K562 (cell line): Measurements from ENCODE around the gene NBEA. TPM values are rescaled to one million over a fixed set of nuclear protein-coding genes. Genes with fewer than 3 reads are reported as not detected.

Source experiments
- ATAC-seq: fragments of 200-7000 bp; cut with Tn5 transposase; 3 replicates; pipeline ENCODE4 v1.9.1; 2020; ENCODE audit warnings: moderate library complexity
- BruUV-seq: library from RNA; stranded (reverse); fragments of 400-500 nt; replicated peaks from 2 replicates; lab custom pipeline; 2021; lab: Mats Ljungman, UMichigan
- CTCF ChIA-PET: fragments of 300-600 bp; formaldehyde crosslinking; extraction: SDS; loops from one replicate; lab custom pipeline; 2021; ENCODE audit warnings: low intra/inter-chr PET ratio; lab: Yijun Ruan, JAX
- POLR2A ChIA-PET: fragments of 300-600, 350-650 bp; sonication (Branson Sonifier 250); formaldehyde crosslinking; extraction: SDS; loops from one replicate; lab custom pipeline; 2021; ENCODE audit warnings: antibody characterized with exemption, inconsistent platforms; lab: Yijun Ruan, JAX
- DNase-seq, 4 experiments: peaks; one replicate each; pipeline versions ENCODE4 v3.0.0 to v3.0.0-alpha.2; 2011 to 2018; ENCODE audit warnings: low spot score in 3 of 4, mixed read lengths in 3 of 4; ENCODE audit errors: extremely low read depth in 1 of 4
- FAIRE-seq: peaks from 2 replicates; lab custom pipeline; 2011; peaks lifted over from hg19 to GRCh38; lab: Jason Lieb, UNC
- H2AFZ ChIP-seq: 2 replicates; pipeline ENCODE4 v1.6.0; 2011; ENCODE audit warnings: low read depth, low read length, control low read depth, inconsistent platforms
- H3K27ac ChIP-seq: fragments of 200-600 bp; 3 replicates; pipeline ENCODE4 v1.8.0; 2011; ENCODE audit warnings: low read depth, mild to moderate bottlenecking, control low read depth, inconsistent platforms, low read length, moderate library complexity, mixed read lengths; ENCODE audit errors: extremely low read depth
- H3K27me3 ChIP-seq, 2 experiments: fragments of 300-600 bp in 1 of 2; 2 replicates in 1 of 2; 3 replicates in 1 of 2; pipeline versions ENCODE4 v1.6.0 to v1.8.0; 2011; ENCODE audit warnings: inconsistent platforms in 2 of 2, low read length in 2 of 2, mild to moderate bottlenecking in 1 of 2, mixed read lengths in 1 of 2, moderate library complexity in 1 of 2; ENCODE audit not compliant: control insufficient read depth in 2 of 2, insufficient read depth in 2 of 2
- H3K36me3 ChIP-seq: fragments of 300-600 bp; 3 replicates; pipeline ENCODE4 v1.8.0; 2011; ENCODE audit warnings: mild to moderate bottlenecking, low read length, inconsistent platforms; ENCODE audit not compliant: control insufficient read depth, insufficient read depth
- H3K4me1 ChIP-seq, 2 experiments: fragments of 200-600 bp in 1 of 2; replicated peaks in 1 of 2; 2 replicates in 1 of 2; 3 replicates in 1 of 2; pipeline versions ENCODE4 v1.5.1 to v1.8.0; 2011; ENCODE audit warnings: inconsistent platforms in 2 of 2, low read length in 2 of 2, mild to moderate bottlenecking in 1 of 2, mixed read lengths in 1 of 2, moderate library complexity in 1 of 2; ENCODE audit not compliant: control insufficient read depth in 2 of 2, insufficient read depth in 2 of 2
- H3K4me2 ChIP-seq: 2 replicates; pipeline ENCODE4 v1.6.1; 2011; ENCODE audit warnings: low read length, control low read depth, inconsistent platforms, mixed read lengths; ENCODE audit not compliant: insufficient read depth
- H3K4me3 ChIP-seq: fragments of 200-600 bp; sonication (generic), shearing (Covaris generic); 2 replicates; pipeline ENCODE4 v1.5.1; 2016; ENCODE audit warnings: control low read depth, inconsistent platforms
- H3K79me2 ChIP-seq: fragments of 200-600 bp; 3 replicates; pipeline ENCODE4 v1.8.0; 2011; ENCODE audit warnings: low read length, inconsistent platforms; ENCODE audit not compliant: control insufficient read depth, insufficient read depth
- H3K9ac ChIP-seq, 2 experiments: 2 replicates each; pipeline versions ENCODE4 v1.6.0 to v1.6.1; 2011; ENCODE audit warnings: low read depth in 2 of 2, low read length in 2 of 2, control low read depth in 1 of 2, inconsistent platforms in 1 of 2, mild to moderate bottlenecking in 1 of 2, mixed read lengths in 1 of 2; ENCODE audit not compliant: insufficient read depth in 1 of 2
- H3K9me1 ChIP-seq: one replicate; pipeline ENCODE4 v1.6.0; 2011; ENCODE audit warnings: inconsistent platforms, mild to moderate bottlenecking, low read length, moderate library complexity; ENCODE audit not compliant: control insufficient read depth, insufficient read depth
- H3K9me3 ChIP-seq: replicated peaks from 2 replicates; pipeline ENCODE4 v1.5.1; 2011; ENCODE audit warnings: low read depth, low read length, inconsistent platforms; ENCODE audit not compliant: control insufficient read depth, insufficient read depth
- H4K20me1 ChIP-seq: replicated peaks from 2 replicates; pipeline ENCODE4 v1.6.1; 2011; ENCODE audit warnings: low read length, inconsistent platforms, mixed read lengths; ENCODE audit not compliant: control insufficient read depth, insufficient read depth
- ARID1B ChIP-seq: fragments of 450-650 bp; IDR thresholded peaks from 2 replicates; pipeline ENCODE4 v1.6.1; 2016; ENCODE audit warnings: antibody characterized with exemption, mild to moderate bottlenecking, inconsistent platforms
- BRD9 ChIP-seq: fragments of 450-650 bp; IDR thresholded peaks from 2 replicates; pipeline ENCODE4 v1.6.1; 2018; ENCODE audit warnings: low read depth; ENCODE audit not compliant: partially characterized antibody
- ESRRA ChIP-seq: fragments of 450-650 bp; IDR thresholded peaks from 2 replicates; pipeline ENCODE4 v1.6.1; 2014; ENCODE audit warnings: low read depth, mild to moderate bottlenecking, moderate library complexity, borderline replicate concordance
- NR2C1 ChIP-seq, 2 experiments: fragments of 450-650 bp; IDR thresholded peaks; 2 replicates each; pipeline ENCODE4 v1.6.1; 2017; ENCODE audit warnings: mild to moderate bottlenecking in 2 of 2, antibody characterized with exemption in 1 of 2, inconsistent platforms in 1 of 2, missing compliant biosample characterization in 1 of 2, missing genetic modification characterization in 1 of 2
- SREBF2 ChIP-seq: sonication (generic); formaldehyde crosslinking; IDR thresholded peaks from 2 replicates; pipeline ENCODE4 v1.4.0; 2020; ENCODE audit warnings: mild to moderate bottlenecking, missing genetic modification reagents
- SRSF1 ChIP-seq: fragments of 200-400 bp; formaldehyde crosslinking; IDR thresholded peaks from 2 replicates; pipeline ENCODE4 v1.6.1; 2017; ENCODE audit warnings: mild to moderate bottlenecking, low read depth, low read length, moderate library complexity
- WHSC1 ChIP-seq: IDR thresholded peaks from one replicate; pipeline ENCODE4 v1.6.1; 2012; ENCODE audit warnings: low read length, control low read depth, inconsistent platforms
- ZNF239 ChIP-seq: fragments of 250-450 bp; sonication (Bioruptor Pico); IDR thresholded peaks from 2 replicates; pipeline ENCODE4 v1.4.0; 2020; ENCODE audit warnings: mild to moderate bottlenecking
- WGBS: fragments of 100-300 bp; shearing (Covaris generic); methylation state at CpG from one replicate; pipeline ENCODE4 v1.1.6; 2016; ENCODE audit warnings: low coverage, mixed read lengths; ENCODE audit not compliant: insufficient coverage; ENCODE audit errors: missing lambda C conversion rate; 5-methylcytosine and 5-hydroxymethylcytosine counted together
- in situ Hi-C: fragments of 300-500 bp; cut with MboI; formaldehyde crosslinking; loops from 4 replicates; pipeline ENCODE4 v1.15.0; 2018; ENCODE audit warnings: inconsistent platforms, mixed read lengths
- intact Hi-C: fragments of 100-400 bp; cut with micrococcal nuclease; formaldehyde crosslinking; loops from 2 replicates; pipeline ENCODE4 v1.14.2; 2022
- polyA plus RNA-seq, 8 experiments: library from polyadenylated mRNA; depleted of rRNA in 4 of 8; stranded (reverse) in 5 of 8; unstranded in 3 of 8; fragments of >200 nt; fragmentation: Nextera tagmentation in 2 of 8; fragmentation: Illumina TruSeq in 1 of 8; extraction: Ambion mirVana in 2 of 8; extraction: Trizol in 1 of 8; gene quantifications; 2 replicates each; pipeline versions ENCODE4 v1.2.1 to v1.2.3, GENCODE V29; 2011 to 2014; ENCODE audit warnings: inconsistent platforms in 1 of 8, missing spikeins in 1 of 8
- total RNA-seq, 7 experiments: library from RNA; depleted of rRNA in 6 of 7; stranded (reverse); fragments of >200 nt in 6 of 7; fragmentation: Illumina TruSeq in 2 of 7; extraction: Trizol in 2 of 7; gene quantifications; 2 replicates each; pipeline versions ENCODE4 v1.2.1 to v1.2.3, GENCODE V29; 2011 to 2021; ENCODE audit warnings: low replicate concordance in 1 of 7

NBEA gene
- total and polyA plus RNA-seq, 9 of the 15 experiments (the other 6 are each of a cell fraction or from before 2014, with no cell fraction given), result 0.03 to 0.94 (median 0.05) TPM; not detected in 2

DNA sequence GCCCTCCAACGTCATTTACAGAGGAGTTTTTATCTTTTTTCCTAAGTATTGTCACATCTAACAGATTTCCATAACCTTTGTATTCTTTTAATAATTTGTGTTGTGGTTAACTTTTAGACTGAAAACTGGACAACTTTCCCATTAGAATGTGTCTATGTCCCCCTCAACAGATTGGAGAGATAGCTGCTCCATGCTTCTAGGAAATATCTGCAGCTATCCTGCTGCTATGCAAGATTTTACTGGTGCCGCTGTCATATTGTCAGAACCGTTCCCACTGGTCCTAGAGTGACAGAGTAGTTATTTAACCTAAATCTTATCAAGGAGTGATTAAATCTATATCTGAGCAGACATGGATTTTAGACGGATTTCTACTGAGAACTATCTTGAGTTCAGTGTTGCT is 404.4 kb downstream of the NBEA start:
- BruUV-seq, result no TSS peak
- no peaks in the 10 kb centered on the region for H3K79me2 ChIP-seq
- no peaks in the 10 kb centered on the region for H4K20me1 ChIP-seq
- ChIA-PET POLR2A (no interaction called here), CTCF (no interaction called here)
- H3K9ac ChIP-seq, result no peak overlapping the region
- H3K9me3 ChIP-seq, result no peaks in the 10 kb centered on the region
- in situ Hi-C loops (no loop called here), intact Hi-C loops (no loop called here)
- no peak overlapping the region for H3K27ac ChIP-seq
- FAIRE-seq (no peak), DNase-seq (no peak), ATAC-seq (no peak)
- no peaks in the 10 kb centered on the region for H3K9me1 ChIP-seq
- no peak overlapping the region for H3K4me2 ChIP-seq
- no peaks in the 10 kb centered on the region for H3K36me3 ChIP-seq
- no peaks in the 10 kb centered on the region for H3K27me3 ChIP-seq
- no peaks in the 10 kb centered on the region for H3K4me1 ChIP-seq
- no peak overlapping the region for H3K4me3 ChIP-seq
- H2AFZ ChIP-seq, result no peak overlapping the region
- WGBS, result 2% methylated on average over 3 of the region's 4 CpGs
- TF ChIP-seq SRSF1, result no peak
- TF ChIP-seq ZNF239, result no peak
- no peak for TF ChIP-seq WHSC1
- TF ChIP-seq BRD9, result no peak
- TF ChIP-seq ESRRA, result no peak
- no peak for TF ChIP-seq ARID1B
- no peak for TF ChIP-seq NR2C1 (IDR thresholded peaks at IDR 0.05)
- no peak for TF ChIP-seq NR2C1 (tag; IDR thresholded peaks at IDR 0.05)
- no peak for TF ChIP-seq SREBF2 (CRISPR knock-in tag)
